SK-MEL-5 (cell line): ENCODE results near the gene IGSF9B. TPM values are rescaled to one million over a fixed set of nuclear protein-coding genes. Genes with fewer than 3 reads are reported as not detected.
"Not testable (repeated sequence)": the region's sequence is repeated elsewhere in the genome, so short reads cannot be mapped to it uniquely, and the experiment has no call there.

ENCODE experiments used
- DNase-seq: peaks from one replicate; pipeline ENCODE4 v3.0.0-alpha.2; 2016; ENCODE audit warnings: low read depth, low spot score
- in situ Hi-C: cut with HindIII; loops from 2 replicates; pipeline ENCODE4 v1.10.0; 2016; ENCODE audit warnings: low sequenced_read_pairs, high pct_unique_total_duplicates, low pct_unique_long_range_greater_than_20kb
- polyA plus RNA-seq, 2 experiments: library from polyadenylated mRNA; depleted of rRNA; stranded (reverse); fragments of >200 nt; gene quantifications; 2 replicates each; pipeline ENCODE4 v1.2.3, GENCODE V29; 2015
- total RNA-seq: library from RNA; depleted of rRNA; stranded (reverse); fragments of >200 nt; shearing (Covaris generic); gene quantifications from 2 replicates; pipeline ENCODE4 v1.2.3, GENCODE V29; 2014; rRNA removed

The IGSF9B gene, protein sequence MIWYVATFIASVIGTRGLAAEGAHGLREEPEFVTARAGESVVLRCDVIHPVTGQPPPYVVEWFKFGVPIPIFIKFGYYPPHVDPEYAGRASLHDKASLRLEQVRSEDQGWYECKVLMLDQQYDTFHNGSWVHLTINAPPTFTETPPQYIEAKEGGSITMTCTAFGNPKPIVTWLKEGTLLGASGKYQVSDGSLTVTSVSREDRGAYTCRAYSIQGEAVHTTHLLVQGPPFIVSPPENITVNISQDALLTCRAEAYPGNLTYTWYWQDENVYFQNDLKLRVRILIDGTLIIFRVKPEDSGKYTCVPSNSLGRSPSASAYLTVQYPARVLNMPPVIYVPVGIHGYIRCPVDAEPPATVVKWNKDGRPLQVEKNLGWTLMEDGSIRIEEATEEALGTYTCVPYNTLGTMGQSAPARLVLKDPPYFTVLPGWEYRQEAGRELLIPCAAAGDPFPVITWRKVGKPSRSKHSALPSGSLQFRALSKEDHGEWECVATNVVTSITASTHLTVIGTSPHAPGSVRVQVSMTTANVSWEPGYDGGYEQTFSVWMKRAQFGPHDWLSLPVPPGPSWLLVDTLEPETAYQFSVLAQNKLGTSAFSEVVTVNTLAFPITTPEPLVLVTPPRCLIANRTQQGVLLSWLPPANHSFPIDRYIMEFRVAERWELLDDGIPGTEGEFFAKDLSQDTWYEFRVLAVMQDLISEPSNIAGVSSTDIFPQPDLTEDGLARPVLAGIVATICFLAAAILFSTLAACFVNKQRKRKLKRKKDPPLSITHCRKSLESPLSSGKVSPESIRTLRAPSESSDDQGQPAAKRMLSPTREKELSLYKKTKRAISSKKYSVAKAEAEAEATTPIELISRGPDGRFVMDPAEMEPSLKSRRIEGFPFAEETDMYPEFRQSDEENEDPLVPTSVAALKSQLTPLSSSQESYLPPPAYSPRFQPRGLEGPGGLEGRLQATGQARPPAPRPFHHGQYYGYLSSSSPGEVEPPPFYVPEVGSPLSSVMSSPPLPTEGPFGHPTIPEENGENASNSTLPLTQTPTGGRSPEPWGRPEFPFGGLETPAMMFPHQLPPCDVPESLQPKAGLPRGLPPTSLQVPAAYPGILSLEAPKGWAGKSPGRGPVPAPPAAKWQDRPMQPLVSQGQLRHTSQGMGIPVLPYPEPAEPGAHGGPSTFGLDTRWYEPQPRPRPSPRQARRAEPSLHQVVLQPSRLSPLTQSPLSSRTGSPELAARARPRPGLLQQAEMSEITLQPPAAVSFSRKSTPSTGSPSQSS (N-terminal part only)
- total RNA-seq = 0.61 and 1.4 TPM in 2 replicates
- polyA plus RNA-seq (2015; cell fraction: cytosol; rRNA removed) = 1.6 and 2.1 TPM in 2 replicates
- 16.5 and 20.1 TPM in 2 replicates for polyA plus RNA-seq (2015; cell fraction: nucleus; rRNA removed)

- peak; percentile 72 for DNase-seq
- in situ Hi-C loops = no loop called here
Observed at GRCh38 chr11:133956650-133957633, at the start of gene IGSF9B. TSS of gene IGSF9B (minus strand) at chr11:133956968. CDS start at chr11:133956754, 214 bp downstream.

DNA sequence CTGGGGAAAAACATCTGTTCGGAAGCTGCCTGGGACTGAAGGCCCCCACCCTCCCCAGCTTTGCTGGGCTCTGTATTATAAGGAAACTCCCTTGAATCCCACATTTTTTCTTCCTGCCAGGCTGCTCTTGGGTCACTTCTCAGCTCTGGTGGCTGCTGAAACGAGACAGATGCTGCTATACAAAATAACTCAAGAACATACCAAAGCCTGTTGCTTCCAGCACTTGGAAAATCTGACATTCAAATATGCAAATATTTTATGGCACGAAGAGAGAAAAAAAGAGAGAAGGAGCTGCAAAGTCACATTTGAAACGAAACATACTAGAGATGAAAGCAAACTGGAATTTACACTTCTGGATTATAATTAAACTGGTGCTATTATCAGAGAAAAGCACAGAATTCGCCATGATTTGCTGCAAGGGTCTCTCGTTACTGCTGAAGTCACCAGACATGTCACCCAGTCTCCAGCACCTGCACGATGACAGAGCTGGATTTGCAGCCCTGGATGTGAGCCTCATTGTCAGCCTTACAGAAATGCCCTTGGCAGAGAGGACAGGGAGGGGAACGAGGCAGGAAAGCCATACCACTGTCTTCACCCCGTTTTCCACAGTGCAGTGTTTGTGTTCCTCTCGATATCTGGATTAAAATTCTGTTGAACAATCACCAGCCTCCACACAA is 47.9 kb upstream of the IGSF9B start:
- DNase-seq = no peak

GRCh38 chr11:134003792-134004495 is 47.2 kb upstream of the IGSF9B start:
- in situ Hi-C loops = no loop called here
- DNase-seq = no peak

More for the DNA sequence above, 47.9 kb upstream of the IGSF9B start:
- in situ Hi-C loops = no loop called here

- in situ Hi-C loops, DNase-seq: not testable (repeated sequence)
Observed at GRCh38 chr11:134002819-134003218, 46.1 kb upstream of the IGSF9B start.

GRCh38 chr11:134002338-134002737 is 45.6 kb upstream of the IGSF9B start:
- in situ Hi-C loops, DNase-seq: not testable (repeated sequence)

GRCh38 chr11:134001596-134001995 is 44.8 kb upstream of the IGSF9B start:
- in situ Hi-C loops = no loop called here
- no peak for DNase-seq

DNA sequence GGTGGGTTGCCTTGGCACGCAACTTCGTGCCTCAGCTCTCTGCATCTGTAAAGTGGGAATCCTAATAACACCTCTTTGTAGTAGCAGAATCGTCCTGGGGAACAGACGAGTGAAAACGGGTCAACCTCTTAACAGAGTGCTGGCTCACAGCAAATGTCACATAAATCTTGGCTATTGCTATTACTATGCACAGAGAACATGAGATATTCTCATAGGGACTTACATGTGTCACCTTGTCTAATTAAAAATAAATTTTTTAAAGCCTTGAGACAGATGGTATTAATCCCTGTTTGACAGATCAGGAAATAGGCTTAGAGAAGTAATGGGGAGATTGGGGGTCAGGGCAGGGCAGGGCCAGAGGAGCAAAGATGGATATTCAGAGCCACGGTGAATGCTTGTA is 44.3 kb upstream of the IGSF9B start:
- in situ Hi-C loops = no loop called here
- no peak for DNase-seq

- DNase-seq = no peak
- in situ Hi-C loops = no loop called here
Observed at GRCh38 chr11:133999355-133999754, 42.6 kb upstream of the IGSF9B start.

- in situ Hi-C loops = no loop called here
- DNase-seq = no peak
Observed at GRCh38 chr11:133997554-133997953, 40.8 kb upstream of the IGSF9B start.

- in situ Hi-C loops = no loop called here
- DNase-seq = no peak
Observed at GRCh38 chr11:133996671-133997070, 39.9 kb upstream of the IGSF9B start.

GRCh38 chr11:133995066-133995465 is 38.3 kb upstream of the IGSF9B start:
- in situ Hi-C loops = no loop called here

DNA sequence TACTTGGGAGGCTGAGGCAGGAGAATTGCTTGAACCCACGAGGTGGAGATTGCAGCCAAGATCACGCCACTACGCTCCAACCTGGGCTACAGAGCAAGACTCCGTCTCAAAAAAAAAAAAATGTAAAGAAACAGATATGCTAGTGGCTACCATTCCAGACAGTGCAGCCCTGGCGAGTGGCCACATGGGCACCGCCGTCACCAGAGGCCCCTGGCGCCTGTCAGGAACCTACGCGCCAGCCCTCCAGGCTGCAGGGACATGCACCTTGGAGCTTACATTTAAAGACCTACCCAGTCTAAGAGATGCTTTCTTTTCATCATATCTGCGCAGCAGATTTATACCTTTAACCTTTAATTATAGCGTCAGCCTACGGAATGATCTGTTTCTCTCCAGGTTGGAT is 37.2 kb upstream of the IGSF9B start:
- in situ Hi-C loops = no loop called here
- no peak for DNase-seq

More at GRCh38 chr11:133995066-133995465, 38.3 kb upstream of the IGSF9B start:
- DNase-seq = no peak

- in situ Hi-C loops = no loop called here
- DNase-seq = no peak
Observed at GRCh38 chr11:133993107-133993506, 36.3 kb upstream of the IGSF9B start.

- in situ Hi-C loops = no loop called here
- DNase-seq = no peak
Observed at GRCh38 chr11:133992121-133992520, 35.4 kb upstream of the IGSF9B start.

GRCh38 chr11:133991101-133991500 is 34.3 kb upstream of the IGSF9B start:
- no peak for DNase-seq
- in situ Hi-C loops = no loop called here
